OCI-LY7 (cell line): ENCODE results near the gene HSD11B1. TPM values are rescaled to one million over a fixed set of nuclear protein-coding genes. Genes with fewer than 3 reads are reported as not detected.

ENCODE experiments used
- BruUV-seq: library from RNA; stranded (reverse); fragments of 400-500 nt; replicated peaks from 2 replicates; lab custom pipeline; 2021; lab: Mats Ljungman, UMichigan
- CTCF ChIA-PET: fragments of 300-600 bp; sonication (Branson Sonifier 250); formaldehyde crosslinking; loops from one replicate; lab custom pipeline; 2022; ENCODE audit warnings: antibody characterized with exemption; ENCODE audit not compliant: unreplicated experiment; lab: Charles Lee
- POLR2A ChIA-PET: fragments of 300-600 bp; sonication (Branson Sonifier 250); formaldehyde crosslinking; loops from one replicate; lab custom pipeline; 2022; ENCODE audit warnings: antibody characterized with exemption; lab: Charles Lee
- DNase-seq: peaks from one replicate; pipeline ENCODE4 v3.0.0-alpha.2; 2015; ENCODE audit warnings: low spot score
- H2AFZ ChIP-seq: fragments of 200-600 bp; sonication (generic), shearing (Covaris generic); 2 replicates; pipeline ENCODE4 v1.6.1; 2014; ENCODE audit warnings: mild to moderate bottlenecking, antibody characterized with exemption, low read length, moderate library complexity
- H3K27ac ChIP-seq: fragments of 200-600 bp; sonication (generic); 2 replicates; pipeline ENCODE4 v1.5.1; 2014; ENCODE audit warnings: mixed run types, low read depth, mild to moderate bottlenecking, moderate library complexity, low read length, inconsistent platforms; ENCODE audit not compliant: poor library complexity, severe bottlenecking
- H3K36me3 ChIP-seq: fragments of 200-600 bp; sonication (generic); 2 replicates; pipeline ENCODE4 v1.6.1; 2014; ENCODE audit warnings: mild to moderate bottlenecking, antibody characterized with exemption, low read length, moderate library complexity, mixed read lengths; ENCODE audit not compliant: insufficient read depth
- H3K4me1 ChIP-seq: fragments of 200-600 bp; sonication (generic); 2 replicates; pipeline ENCODE4 v1.5.1; 2014; ENCODE audit warnings: mild to moderate bottlenecking, low read length; ENCODE audit not compliant: insufficient read depth, poor library complexity, severe bottlenecking
- H3K4me2 ChIP-seq: fragments of 200-600 bp; sonication (generic); 2 replicates; pipeline ENCODE4 v1.6.1; 2014; ENCODE audit warnings: mild to moderate bottlenecking, low read length
- H3K4me3 ChIP-seq: fragments of 200-600 bp; sonication (generic); 2 replicates; pipeline ENCODE4 v1.5.1; 2014; ENCODE audit warnings: mild to moderate bottlenecking, low read depth, low read length; ENCODE audit not compliant: poor library complexity, severe bottlenecking
- H3K79me2 ChIP-seq: fragments of 200-600 bp; sonication (generic); 2 replicates; pipeline ENCODE4 v1.6.1; 2016; ENCODE audit warnings: low read depth, mild to moderate bottlenecking, low read length, moderate library complexity, mixed read lengths; ENCODE audit not compliant: insufficient read depth
- H3K9me2 ChIP-seq: fragments of 200-600 bp; sonication (generic); 2 replicates; pipeline ENCODE4 v1.6.1; 2016; ENCODE audit warnings: mild to moderate bottlenecking, low read length, mixed read lengths; ENCODE audit not compliant: insufficient read depth
- H3K9me3 ChIP-seq: fragments of 200-600 bp; sonication (generic); 2 replicates; pipeline ENCODE4 v1.6.1; 2014; ENCODE audit warnings: mild to moderate bottlenecking, mixed run types, low read length, mixed read lengths
- H4K20me1 ChIP-seq: fragments of 200-600 bp; sonication (generic); 2 replicates; pipeline ENCODE4 v1.6.1; 2014; ENCODE audit warnings: mild to moderate bottlenecking, antibody characterized with exemption, low read length, moderate library complexity, mixed read lengths; ENCODE audit not compliant: insufficient read depth
- CTCF ChIP-seq: fragments of 200-600 bp; sonication (generic); conservative IDR thresholded peaks from 2 replicates; pipeline ENCODE4 v1.5.1; 2014; ENCODE audit warnings: mild to moderate bottlenecking, antibody characterized with exemption, low read length, moderate library complexity, mixed read lengths
- EZH2phosphoT487 ChIP-seq: fragments of 200-600 bp; sonication (generic); IDR thresholded peaks from 2 replicates; pipeline ENCODE4 v1.6.1; 2018; ENCODE audit warnings: low read depth, borderline replicate concordance, mild to moderate bottlenecking, mixed run types, antibody characterized with exemption, low read length, moderate library complexity, mixed read lengths
- intact Hi-C: fragments of 100-400 bp; cut with micrococcal nuclease; formaldehyde crosslinking; loops from one replicate; pipeline ENCODE4 v1.10.0; 2022; ENCODE audit not compliant: unreplicated experiment
- total RNA-seq, 2 experiments: library from RNA; depleted of rRNA in 1 of 2; stranded (reverse); fragments of >200 nt in 1 of 2; shearing (Covaris generic) in 1 of 2; gene quantifications; 2 replicates each; pipeline ENCODE4 v1.2.3, GENCODE V29; 2014 to 2022

The HSD11B1 gene
- total RNA-seq, 2 experiments from 2014 or later, result not detected

- CTCF ChIA-PET, result no interaction called here
Measured at GRCh38 chr1:209723756-209724693, 19.4 kb downstream of the HSD11B1 start.

GRCh38 chr1:209727286-209727685 is 22.6 kb downstream of the HSD11B1 start:
- H3K79me2 ChIP-seq, result no peaks in the 10 kb centered on the region
- no peaks in the 10 kb centered on the region for H3K4me1 ChIP-seq
- ChIA-PET POLR2A (interaction anchor here (0.6 kb wide), 1 partner anchor 14 kb away, joined by 3 read pairs; no protein-coding TSS in a partner anchor), CTCF (interaction anchor here (0.9 kb wide), 1 partner anchor 18 kb away, joined by 3 read pairs; no protein-coding TSS in a partner anchor)
- H2AFZ ChIP-seq, result no peak overlapping the region
- no peak for TF ChIP-seq EZH2phosphoT487
- TF ChIP-seq CTCF, result no peak
- no peaks in the 10 kb centered on the region for H4K20me1 ChIP-seq
- H3K9me3 ChIP-seq, result no peaks in the 10 kb centered on the region
- H3K27ac ChIP-seq, result no peak overlapping the region
- no peak overlapping the region for H3K4me2 ChIP-seq
- BruUV-seq, result no TSS peak
- H3K9me2 ChIP-seq, result no peaks in the 10 kb centered on the region
- no peak for DNase-seq
- intact Hi-C loops, result no loop called here
- no peak overlapping the region for H3K4me3 ChIP-seq
- H3K36me3 ChIP-seq, result no peaks in the 10 kb centered on the region

More at GRCh38 chr1:209723756-209724693, 19.4 kb downstream of the HSD11B1 start:
- Histone ChIP-seq H2AFZ (no peak overlapping the region), H3K79me2 (no peaks in the 10 kb centered on the region), H3K9me2 (no peaks in the 10 kb centered on the region), H3K4me1 (no peaks in the 10 kb centered on the region), H4K20me1 (no peaks in the 10 kb centered on the region), H3K27ac (no peak overlapping the region), H3K36me3 (no peaks in the 10 kb centered on the region), H3K4me2 (no peak overlapping the region), H3K9me3 (no peaks in the 10 kb centered on the region), H3K4me3 (no peak overlapping the region)
- TF ChIP-seq EZH2phosphoT487 (no peak), CTCF (no peak)
- BruUV-seq, result no TSS peak
- POLR2A ChIA-PET, result interaction anchor here (0.7 kb wide), 1 partner anchor 96 kb away, joined by 3 read pairs; no protein-coding TSS in a partner anchor
- no peak for DNase-seq
- intact Hi-C loops, result no loop called here
